OCI-LY3 (cell line): Measurements from ENCODE around the gene SFT2D2.
A peak's percentile ranks its signal among the peaks of the same experiment; 100 is the strongest.
"Not testable (repeated sequence)": the region's sequence is repeated elsewhere in the genome, so short reads cannot be mapped to it uniquely, and the experiment has no call there.

Source experiments
- H2AFZ ChIP-seq: fragments of 200-600, 300-600 bp; shearing (Covaris generic); 2 replicates; pipeline ENCODE4 v1.6.0; 2014; ENCODE audit warnings: antibody characterized with exemption, low read depth, low read length
- H3K27ac ChIP-seq: fragments of 200-600, 300-600 bp; sonication (generic); 2 replicates; pipeline ENCODE4 v1.5.1; 2014; ENCODE audit warnings: mild to moderate bottlenecking, low read length, moderate library complexity, mixed read lengths
- H3K27me3 ChIP-seq: fragments of 200-600, 300-600 bp; sonication (generic); 2 replicates; pipeline ENCODE4 v1.6.1; 2014; ENCODE audit warnings: low read depth, low read length, mixed read lengths
- H3K36me3 ChIP-seq: fragments of 200-600, 300-600 bp; sonication (generic); replicated peaks from 2 replicates; pipeline ENCODE3; 2014; ENCODE audit warnings: low read depth, low read length, mixed read lengths
- H3K4me1 ChIP-seq: fragments of 300-600, 200-600 bp; sonication (generic); 2 replicates; pipeline ENCODE4 v1.6.1; 2014; ENCODE audit warnings: low read length, mixed read lengths
- H3K4me2 ChIP-seq: fragments of 200-600, 300-600 bp; sonication (generic); 2 replicates; pipeline ENCODE4 v1.6.1; 2014; ENCODE audit warnings: low read length, mixed read lengths
- H3K4me3 ChIP-seq: fragments of 300-600, 200-600 bp; sonication (generic); 2 replicates; pipeline ENCODE4 v1.5.1; 2014; ENCODE audit warnings: antibody characterized with exemption, mild to moderate bottlenecking, low read length, moderate library complexity
- H3K79me2 ChIP-seq: fragments of 300-600, 200-600 bp; shearing (Covaris generic); 2 replicates; pipeline ENCODE4 v1.6.1; 2014; ENCODE audit warnings: mild to moderate bottlenecking, low read length, mixed read lengths
- H3K9ac ChIP-seq: fragments of 300-600, 200-600 bp; shearing (Covaris generic); 2 replicates; pipeline ENCODE4 v1.6.0; 2014; ENCODE audit warnings: mild to moderate bottlenecking, low read length, moderate library complexity
- H3K9me3 ChIP-seq: fragments of 200-600, 300-600 bp; shearing (Covaris generic); 2 replicates; pipeline ENCODE4 v1.6.1; 2014; ENCODE audit warnings: low read length, mixed read lengths; ENCODE audit not compliant: insufficient read depth
- H4K20me1 ChIP-seq: fragments of 200-600, 300-600 bp; sonication (generic); 2 replicates; pipeline ENCODE4 v1.6.1; 2016; ENCODE audit warnings: low read length, mixed read lengths; ENCODE audit not compliant: insufficient read depth
- CTCF ChIP-seq: fragments of 200-600, 300-600 bp; sonication (generic); IDR thresholded peaks from 2 replicates; pipeline ENCODE4 v1.5.1; 2014; ENCODE audit warnings: antibody characterized with exemption, low read length, low read depth
- EZH2phosphoT487 ChIP-seq: fragments of 200-600 bp; shearing (Covaris generic); IDR thresholded peaks from 2 replicates; pipeline ENCODE4 v1.6.1; 2018; ENCODE audit warnings: antibody characterized with exemption, mixed run types, low read depth

SFT2D2 gene

GRCh38 chr1:168179438-168180147 lies 46.2 kb upstream of the SFT2D2 start:
- H3K27ac ChIP-seq = peak overlapping the region; percentile 76
- peak overlapping the region; percentile 87 for H3K4me3 ChIP-seq
- H4K20me1 ChIP-seq = no peaks in the 10 kb centered on the region
- peaks cover 10% of the 10 kb centered on the region for H3K4me1 ChIP-seq
- TF ChIP-seq EZH2phosphoT487 (no peak), CTCF (no peak)
- no peaks in the 10 kb centered on the region for H3K9me3 ChIP-seq
- H3K27me3 ChIP-seq = no peaks in the 10 kb centered on the region
- H3K9ac ChIP-seq = peak overlapping the region; percentile 86
- H3K4me2 ChIP-seq = peak overlapping the region; percentile 68
- peak overlapping the region; percentile 63 for H2AFZ ChIP-seq
- H3K36me3 ChIP-seq = peaks cover 3% of the 10 kb centered on the region
- peaks cover 46% of the 10 kb centered on the region for H3K79me2 ChIP-seq

GRCh38 chr1:168180148-168180524 lies 45.7 kb upstream of the SFT2D2 start:
- Histone ChIP-seq H3K9me3 (no peaks in the 10 kb centered on the region), H3K79me2 (peaks cover 46% of the 10 kb centered on the region), H2AFZ (peak overlapping the region; percentile 63), H3K4me3 (peak overlapping the region; percentile 87), H3K36me3 (peaks cover 7% of the 10 kb centered on the region), H3K27ac (peak overlapping the region; percentile 76), H4K20me1 (no peaks in the 10 kb centered on the region), H3K4me1 (peaks cover 10% of the 10 kb centered on the region), H3K27me3 (no peaks in the 10 kb centered on the region), H3K9ac (peak overlapping the region; percentile 86), H3K4me2 (peak overlapping the region; percentile 68)
- TF ChIP-seq EZH2phosphoT487 = no peak
- no peak for TF ChIP-seq CTCF

- not testable (repeated sequence) for H4K20me1 ChIP-seq, H3K4me2 ChIP-seq, H3K27ac ChIP-seq, H3K27me3 ChIP-seq, H3K36me3 ChIP-seq, H3K4me3 ChIP-seq, H2AFZ ChIP-seq, H3K4me1 ChIP-seq, H3K9me3 ChIP-seq, H3K9ac ChIP-seq
- peaks cover 46% of the 10 kb centered on the region for H3K79me2 ChIP-seq
Measured at GRCh38 chr1:168181063-168181720, 44.6 kb upstream of the SFT2D2 start.

- Histone ChIP-seq H3K4me1 (no peaks in the 10 kb centered on the region), H3K4me2 (no peak overlapping the region), H3K9ac (no peak overlapping the region), H3K9me3 (no peaks in the 10 kb centered on the region), H4K20me1 (no peaks in the 10 kb centered on the region), H3K27me3 (no peaks in the 10 kb centered on the region), H3K4me3 (no peak overlapping the region), H3K27ac (no peak overlapping the region), H3K36me3 (peaks cover 33% of the 10 kb centered on the region), H3K79me2 (peaks cover 20% of the 10 kb centered on the region), H2AFZ (no peak overlapping the region)
- TF ChIP-seq EZH2phosphoT487 = no peak
- TF ChIP-seq CTCF = no peak
Measured at GRCh38 chr1:168187177-168187576, 38.6 kb upstream of the SFT2D2 start.
